Measurements from ENCODE around the gene GPR135.

Gene GPR135

GRCh38 chr14:59419303-59419702, 45.9 kb downstream of the GPR135 start:
- DNase-seq: no peak

DNA sequence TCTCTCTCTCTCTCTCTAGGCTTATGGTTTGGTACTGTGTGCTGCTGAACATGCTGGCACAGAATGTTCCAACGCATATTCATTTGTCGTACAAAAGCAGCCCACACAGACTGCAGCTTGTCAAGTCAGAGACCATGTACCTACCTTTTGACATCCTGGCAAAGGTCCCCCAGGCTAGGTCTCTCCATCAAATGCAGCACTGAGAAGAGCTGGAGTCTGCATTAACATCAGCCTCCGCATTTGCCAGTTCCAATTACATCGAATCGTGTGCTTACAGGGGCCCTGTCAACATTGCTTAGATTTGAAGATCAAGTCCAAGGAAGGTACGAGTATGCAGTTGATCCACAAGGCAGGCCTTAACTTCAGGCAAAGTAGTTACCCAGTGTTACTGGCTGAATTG, 47.9 kb downstream of the GPR135 start:
- no peak for DNase-seq

DNA sequence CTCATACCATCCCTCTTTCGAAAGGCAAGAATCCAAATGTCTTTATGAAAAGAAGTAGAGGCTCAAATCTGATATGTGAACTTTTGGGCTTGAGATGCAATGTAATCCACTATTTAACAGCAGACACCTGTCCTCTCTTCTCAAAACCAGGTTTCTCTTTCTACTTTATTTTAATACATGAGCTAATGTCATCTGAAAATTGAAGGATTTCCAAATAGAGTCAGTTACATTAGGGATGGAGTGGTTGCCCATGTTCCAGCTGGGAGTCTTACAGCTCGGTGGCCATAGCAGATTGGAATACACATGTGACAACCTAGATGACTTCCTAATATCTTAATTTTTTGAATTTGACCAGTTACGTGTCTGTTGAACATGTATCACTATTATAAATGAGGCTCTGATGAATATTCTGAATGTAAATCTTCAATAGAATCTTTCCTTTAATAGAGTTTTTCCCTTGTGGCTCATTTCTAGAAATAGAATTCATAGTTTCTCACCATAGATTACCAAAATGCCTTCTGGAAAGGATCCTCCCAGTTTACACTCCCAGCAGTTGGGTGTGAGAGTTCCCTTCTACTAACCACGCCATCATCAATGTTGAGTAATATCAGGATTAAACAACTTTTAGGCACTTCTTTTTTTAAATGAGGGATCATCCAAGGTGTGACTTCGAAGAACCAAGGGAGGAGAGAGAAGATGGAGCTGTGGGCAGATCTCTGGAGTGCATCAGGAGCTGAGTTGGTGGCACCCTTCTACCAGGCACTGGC, 49.2 kb downstream of the GPR135 start:
- DNase-seq: no peak
